ENCODE measurements around the gene ERICH6. TPM values are rescaled to one million over a fixed set of nuclear protein-coding genes. Genes with fewer than 3 reads are reported as not detected.
"Not testable (repeated sequence)": the region's sequence is repeated elsewhere in the genome, so short reads cannot be mapped to it uniquely, and the experiment has no call there.

Gene ERICH6
- total and polyA plus RNA-seq, 9 donors: 0.09 to 0.53 (median 0.40) TPM; not detected in 3

DNA sequence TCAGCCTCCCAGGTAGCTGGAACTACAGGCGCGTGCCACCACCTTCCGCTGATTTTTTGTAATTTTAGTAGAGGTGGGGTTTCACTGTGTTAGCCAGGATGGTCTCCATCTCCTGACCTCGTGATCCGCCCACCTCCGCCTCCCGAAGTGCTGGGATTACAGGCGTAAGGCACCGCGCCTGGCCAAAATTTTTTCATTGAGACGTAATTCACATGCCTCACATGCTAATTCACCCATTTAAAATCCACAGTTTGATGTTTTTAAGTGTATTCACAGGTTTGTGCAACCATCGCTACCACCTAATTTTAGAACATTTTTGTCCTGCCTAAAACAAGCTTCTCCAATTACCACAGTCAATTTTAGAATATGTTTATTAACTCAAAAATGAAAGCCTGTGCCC is 63.5 kb downstream of the ERICH6 start:
- no peaks in the 10 kb centered on the region for H3K27me3 ChIP-seq (ENCODE audit: control insufficient read depth, insufficient read depth, low read length)
- no peaks in the 10 kb centered on the region for H3K4me1 ChIP-seq (ENCODE audit: control insufficient read depth, insufficient read depth, low read length)
- no peak overlapping the region for H3K4me3 ChIP-seq (ENCODE audit: low read length)
- H3K27ac ChIP-seq (ENCODE audit: low read length): no peak overlapping the region
- no peak for DNase-seq
- WGBS (ENCODE audit: insufficient coverage): 97% methylated on average over 6 of the region's 12 CpGs
- H3K36me3 ChIP-seq (ENCODE audit: control insufficient read depth, insufficient read depth, low read length): no peaks in the 10 kb centered on the region
- no peaks in the 10 kb centered on the region for H3K9me3 ChIP-seq (replicated peaks; ENCODE audit: control insufficient read depth, low read depth, low read length)

DNA sequence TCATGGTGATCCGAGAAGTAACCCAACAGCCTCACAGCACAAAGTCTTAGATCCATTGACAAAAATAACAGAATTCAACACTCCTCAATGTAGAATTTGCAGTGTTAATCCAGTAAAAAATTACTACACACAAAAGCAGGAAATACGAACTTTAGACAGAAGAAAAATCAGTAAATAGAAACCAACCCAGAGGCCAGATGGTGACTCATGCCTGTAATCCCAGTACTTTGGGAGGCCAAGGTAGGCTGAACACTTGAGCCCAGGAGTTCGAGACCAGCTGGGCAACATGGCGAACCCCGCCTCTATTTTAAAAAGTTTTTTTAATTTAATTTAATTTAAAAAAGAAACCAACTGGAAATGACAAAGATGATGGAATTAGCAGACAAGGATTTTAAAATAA is 64.5 kb downstream of the ERICH6 start:
- Histone ChIP-seq H3K4me1 (ENCODE audit: control insufficient read depth, insufficient read depth, low read length) (no peaks in the 10 kb centered on the region), H3K27me3 (ENCODE audit: control insufficient read depth, insufficient read depth, low read length) (no peaks in the 10 kb centered on the region), H3K27ac (ENCODE audit: low read length) (no peak overlapping the region), H3K36me3 (ENCODE audit: control insufficient read depth, insufficient read depth, low read length) (no peaks in the 10 kb centered on the region), H3K4me3 (ENCODE audit: low read length) (no peak overlapping the region), H3K9me3 (replicated peaks; ENCODE audit: control insufficient read depth, low read depth, low read length) (no peaks in the 10 kb centered on the region)
- 67% methylated on average over 1 of the region's 5 CpGs for WGBS (ENCODE audit: insufficient coverage)
- no peak for DNase-seq

DNA sequence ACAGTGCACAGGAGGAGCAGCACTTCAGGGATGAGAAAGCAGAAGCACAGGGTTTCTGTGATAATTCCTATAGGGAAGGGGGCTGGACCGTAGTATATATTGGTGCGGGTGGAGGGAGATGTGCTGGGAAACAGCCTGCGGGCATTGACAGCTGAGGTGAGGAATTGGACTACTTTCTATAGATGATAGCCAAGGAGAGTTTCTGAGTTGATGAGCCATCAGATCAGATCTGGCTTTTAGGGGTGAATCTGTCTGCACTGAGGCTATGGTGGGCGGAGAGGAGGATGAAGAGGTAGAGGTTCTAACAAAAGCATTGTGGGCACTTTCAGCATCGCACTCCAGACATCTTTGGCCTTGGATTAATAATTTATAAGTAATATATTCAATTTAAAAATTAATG is 67.5 kb downstream of the ERICH6 start:
- Histone ChIP-seq H3K36me3 (ENCODE audit: control insufficient read depth, insufficient read depth, low read length) (peaks cover 4% of the 10 kb centered on the region), H3K9me3 (replicated peaks; ENCODE audit: control insufficient read depth, low read depth, low read length) (no peaks in the 10 kb centered on the region), H3K27me3 (ENCODE audit: control insufficient read depth, insufficient read depth, low read length) (no peaks in the 10 kb centered on the region), H3K4me1 (ENCODE audit: control insufficient read depth, insufficient read depth, low read length) (no peaks in the 10 kb centered on the region), H3K27ac (ENCODE audit: low read length) (no peak overlapping the region), H3K4me3 (ENCODE audit: low read length) (no peak overlapping the region)
- DNase-seq: no peak
- WGBS (ENCODE audit: insufficient coverage): 100% methylated on average over 1 of the region's 5 CpGs

DNA sequence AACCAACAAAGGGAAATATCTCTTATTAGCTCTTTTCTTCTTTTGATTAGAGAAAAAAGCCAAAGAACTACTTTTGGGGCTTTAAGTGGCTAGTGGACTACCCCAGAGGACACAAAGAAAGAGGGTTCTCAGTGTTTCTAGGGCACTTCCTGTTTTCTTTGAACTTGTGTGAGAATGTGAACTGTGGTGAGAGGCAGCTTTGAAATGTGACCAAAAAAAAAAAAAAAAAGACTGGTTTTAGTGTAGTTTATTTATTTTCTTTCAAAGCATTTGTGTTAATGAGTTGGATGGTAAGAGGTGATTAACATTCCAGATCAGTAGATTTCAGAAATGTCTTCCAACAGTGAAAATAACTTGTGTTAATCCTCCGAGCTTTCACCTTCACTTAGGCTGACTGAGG is 68.2 kb downstream of the ERICH6 start:
- no peak overlapping the region for H3K27ac ChIP-seq (ENCODE audit: low read length)
- peaks cover 5% of the 10 kb centered on the region for H3K36me3 ChIP-seq (ENCODE audit: control insufficient read depth, insufficient read depth, low read length)
- no peaks in the 10 kb centered on the region for H3K9me3 ChIP-seq (replicated peaks; ENCODE audit: control insufficient read depth, low read depth, low read length)
- H3K27me3 ChIP-seq (ENCODE audit: control insufficient read depth, insufficient read depth, low read length): no peaks in the 10 kb centered on the region
- no CpG with 5 or more reads among the region's 1 CpG for WGBS (ENCODE audit: insufficient coverage)
- H3K4me3 ChIP-seq (ENCODE audit: low read length): no peak overlapping the region
- DNase-seq: peak; percentile 5
- no peaks in the 10 kb centered on the region for H3K4me1 ChIP-seq (ENCODE audit: control insufficient read depth, insufficient read depth, low read length)

DNA sequence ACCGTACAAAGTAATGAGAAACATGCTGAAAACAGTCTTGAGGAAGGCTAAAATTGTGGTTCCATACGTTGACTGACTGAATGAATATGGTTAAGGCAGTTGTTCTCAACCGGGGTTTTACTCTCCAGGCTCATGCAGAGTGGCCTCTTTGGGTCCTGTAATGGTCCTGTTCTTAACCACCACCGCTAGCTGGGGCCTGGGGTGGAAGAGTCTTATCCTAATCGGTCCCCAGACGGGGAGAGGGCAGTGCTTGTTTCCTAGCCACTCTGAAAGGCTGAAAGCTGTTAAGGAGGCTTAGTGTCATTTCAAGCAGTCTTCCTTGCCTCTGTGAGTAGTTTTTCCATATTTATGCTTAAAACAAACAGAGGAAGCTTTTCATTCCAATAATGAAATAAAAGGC is 68.6 kb downstream of the ERICH6 start:
- Histone ChIP-seq H3K4me3 (ENCODE audit: low read length) (no peak overlapping the region), H3K27me3 (ENCODE audit: control insufficient read depth, insufficient read depth, low read length) (no peaks in the 10 kb centered on the region), H3K27ac (ENCODE audit: low read length) (no peak overlapping the region), H3K9me3 (replicated peaks; ENCODE audit: control insufficient read depth, low read depth, low read length) (no peaks in the 10 kb centered on the region), H3K36me3 (ENCODE audit: control insufficient read depth, insufficient read depth, low read length) (peaks cover 6% of the 10 kb centered on the region), H3K4me1 (ENCODE audit: control insufficient read depth, insufficient read depth, low read length) (no peaks in the 10 kb centered on the region)
- no peak for DNase-seq
- WGBS (ENCODE audit: insufficient coverage): no CpG with 5 or more reads among the region's 6 CpGs

DNA sequence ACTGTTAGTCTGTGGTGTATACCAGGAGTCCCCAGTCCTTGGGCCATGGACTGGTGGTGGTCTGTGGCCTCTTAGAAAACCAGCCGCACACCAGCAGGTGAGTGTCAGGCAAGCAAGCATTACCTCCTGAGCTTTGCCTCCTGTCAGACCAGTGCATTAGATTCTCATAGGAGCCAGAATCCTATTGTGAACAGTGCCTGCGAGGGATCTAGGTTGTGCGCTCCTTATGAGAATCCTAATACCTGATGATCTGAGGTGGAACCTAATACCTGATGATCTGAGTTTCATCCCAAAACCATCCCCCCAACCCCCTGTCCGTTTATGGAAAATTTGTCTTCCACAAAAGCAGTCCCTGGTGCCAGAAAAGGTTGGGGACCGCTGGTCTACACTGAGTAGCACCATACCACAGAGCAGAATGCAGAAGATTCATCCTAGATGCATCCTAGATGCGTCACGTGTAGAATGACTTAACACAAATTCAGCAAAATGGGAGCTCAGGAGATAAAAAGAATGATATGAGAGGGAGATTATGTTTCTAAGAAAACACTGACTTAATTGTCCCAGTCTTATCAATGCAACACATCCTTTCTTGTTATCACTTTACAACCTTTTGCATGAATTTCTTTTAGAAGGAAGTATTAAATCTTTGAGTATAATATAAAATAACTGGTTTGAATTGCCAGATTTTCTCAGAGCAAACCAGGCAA is 72.1 kb downstream of the ERICH6 start:
- 100% methylated on average over 3 of the region's 7 CpGs for WGBS (ENCODE audit: insufficient coverage)

DNA sequence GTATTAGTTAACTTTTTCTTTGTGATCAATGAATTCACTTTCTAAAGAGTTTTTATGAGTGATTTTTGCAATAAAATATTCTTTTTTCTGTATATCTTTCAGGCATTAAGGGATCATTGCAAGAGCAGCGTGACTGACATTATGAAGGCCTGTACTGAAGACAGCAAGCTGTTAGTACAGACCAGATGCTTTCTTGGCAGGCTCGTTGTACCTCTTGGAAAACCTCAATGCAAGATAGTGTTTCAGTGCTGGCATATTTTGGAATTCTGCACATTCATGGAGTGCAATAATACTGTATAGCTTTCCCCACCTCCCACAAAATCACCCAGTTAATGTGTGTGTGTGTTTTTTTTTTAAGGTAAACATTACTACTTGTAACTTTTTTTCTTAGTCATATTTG is 76.2 kb downstream of the ERICH6 start:
- peaks cover 10% of the 10 kb centered on the region for H3K36me3 ChIP-seq (ENCODE audit: control insufficient read depth, insufficient read depth, low read length)
- H3K4me1 ChIP-seq (ENCODE audit: control insufficient read depth, insufficient read depth, low read length): no peaks in the 10 kb centered on the region
- WGBS (ENCODE audit: insufficient coverage): 20% methylated on average over 1 of the region's 2 CpGs
- no peaks in the 10 kb centered on the region for H3K9me3 ChIP-seq (replicated peaks; ENCODE audit: control insufficient read depth, low read depth, low read length)
- no peaks in the 10 kb centered on the region for H3K27me3 ChIP-seq (ENCODE audit: control insufficient read depth, insufficient read depth, low read length)
- H3K27ac ChIP-seq (ENCODE audit: low read length): no peak overlapping the region
- H3K4me3 ChIP-seq (ENCODE audit: low read length): no peak overlapping the region
- DNase-seq: peak; percentile 72

More for the DNA sequence above, 72.1 kb downstream of the ERICH6 start:
- no peak overlapping the region for H3K4me3 ChIP-seq (ENCODE audit: low read length)
- H3K27me3 ChIP-seq (ENCODE audit: control insufficient read depth, insufficient read depth, low read length): no peaks in the 10 kb centered on the region
- no peaks in the 10 kb centered on the region for H3K4me1 ChIP-seq (ENCODE audit: control insufficient read depth, insufficient read depth, low read length)
- no peak for DNase-seq
- H3K27ac ChIP-seq (ENCODE audit: low read length): no peak overlapping the region
- peaks cover 6% of the 10 kb centered on the region for H3K36me3 ChIP-seq (ENCODE audit: control insufficient read depth, insufficient read depth, low read length)
- H3K9me3 ChIP-seq (replicated peaks; ENCODE audit: control insufficient read depth, low read depth, low read length): no peaks in the 10 kb centered on the region

DNA sequence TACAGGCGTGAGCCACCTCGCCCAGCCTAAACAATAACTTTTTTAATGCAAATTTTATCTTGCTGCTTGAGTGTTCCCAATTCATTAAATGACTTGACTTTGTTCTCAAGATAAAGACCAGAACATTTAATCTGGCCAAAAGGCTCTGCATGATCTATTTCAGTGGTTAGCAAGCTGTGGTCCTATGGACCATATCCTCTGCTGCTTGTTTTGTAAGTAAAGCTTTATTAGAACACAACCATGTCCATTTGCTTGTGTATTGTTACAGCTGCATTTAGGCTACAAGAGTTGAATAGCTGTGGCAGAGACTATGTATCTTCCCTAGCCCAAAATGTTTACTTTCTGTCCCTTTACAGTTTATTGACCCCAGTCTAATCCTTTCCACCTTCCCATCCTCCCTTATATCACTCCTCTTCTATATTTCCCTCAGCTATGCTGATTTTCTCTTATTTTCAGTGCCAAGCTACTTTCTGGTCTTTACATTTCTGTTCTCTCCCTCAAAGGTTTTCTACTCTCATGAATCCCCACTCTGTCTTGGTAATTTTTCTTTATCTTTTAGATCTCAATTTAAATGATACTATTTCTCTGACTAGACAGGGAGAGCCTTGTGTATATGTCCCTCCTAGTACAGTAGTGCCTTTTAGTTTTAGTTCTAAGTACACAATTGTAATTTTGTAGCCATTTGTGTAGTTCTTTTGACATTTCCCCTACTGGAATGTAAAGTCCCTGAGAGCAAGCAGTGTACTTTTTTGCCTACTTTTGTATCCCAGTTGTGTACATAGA is 77.4 kb downstream of the ERICH6 start:
- 100% methylated on average over 2 of the region's 2 CpGs for WGBS (ENCODE audit: insufficient coverage)

DNA sequence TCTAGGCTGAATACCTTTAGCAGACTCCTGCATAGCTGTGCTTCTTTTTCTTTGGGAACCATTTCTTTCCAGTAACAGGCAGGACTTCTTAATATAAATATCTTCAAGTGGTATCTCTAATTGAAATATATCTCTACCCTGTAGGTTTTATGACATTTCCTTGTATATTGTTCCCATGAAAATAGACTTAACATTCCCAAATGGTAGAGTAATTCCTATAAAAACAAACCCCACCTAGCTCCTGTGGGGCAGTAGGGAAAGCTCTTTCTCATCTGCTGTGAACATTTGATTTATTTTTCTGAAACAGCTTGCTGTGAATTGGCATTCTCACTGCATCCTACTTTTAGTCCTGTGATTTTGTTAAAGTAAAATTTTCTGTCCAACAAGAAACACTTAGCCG is 79.8 kb downstream of the ERICH6 start:
- no peaks in the 10 kb centered on the region for H3K4me1 ChIP-seq (ENCODE audit: control insufficient read depth, insufficient read depth, low read length)
- no peak overlapping the region for H3K4me3 ChIP-seq (ENCODE audit: low read length)

More for the DNA sequence above, 77.4 kb downstream of the ERICH6 start:
- H3K27me3 ChIP-seq (ENCODE audit: control insufficient read depth, insufficient read depth, low read length): no peaks in the 10 kb centered on the region
- H3K36me3 ChIP-seq (ENCODE audit: control insufficient read depth, insufficient read depth, low read length): peaks cover 7% of the 10 kb centered on the region
- no peaks in the 10 kb centered on the region for H3K4me1 ChIP-seq (ENCODE audit: control insufficient read depth, insufficient read depth, low read length)
- no peak overlapping the region for H3K27ac ChIP-seq (ENCODE audit: low read length)
- DNase-seq: no peak
- no peaks in the 10 kb centered on the region for H3K9me3 ChIP-seq (replicated peaks; ENCODE audit: control insufficient read depth, low read depth, low read length)
- H3K4me3 ChIP-seq (ENCODE audit: low read length): no peak overlapping the region

DNA sequence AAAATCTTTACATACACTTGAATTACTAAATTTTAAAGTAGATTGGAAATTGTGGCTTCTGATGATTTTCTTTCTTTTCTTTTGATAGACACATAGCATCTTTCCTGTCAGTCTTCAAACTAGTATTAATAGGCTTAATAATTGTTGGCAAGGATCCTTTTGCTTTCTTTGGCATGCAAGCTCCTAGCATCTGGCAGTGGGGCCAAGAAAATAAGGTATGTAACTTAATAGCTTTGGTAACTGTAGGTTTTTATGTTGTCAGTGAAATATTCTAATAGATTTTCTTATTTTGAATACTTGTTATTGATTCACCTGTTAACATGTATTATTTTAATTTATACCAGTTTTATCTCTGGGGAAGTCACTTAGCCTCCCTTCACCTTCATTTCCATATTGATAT is 80.8 kb downstream of the ERICH6 start:
- not testable (repeated sequence) for DNase-seq
- H3K36me3 ChIP-seq (ENCODE audit: control insufficient read depth, insufficient read depth, low read length): peaks cover 10% of the 10 kb centered on the region

More for the DNA sequence above, 79.8 kb downstream of the ERICH6 start:
- Histone ChIP-seq H3K27ac (ENCODE audit: low read length) (no peak overlapping the region), H3K27me3 (ENCODE audit: control insufficient read depth, insufficient read depth, low read length) (no peaks in the 10 kb centered on the region), H3K36me3 (ENCODE audit: control insufficient read depth, insufficient read depth, low read length) (peaks cover 4% of the 10 kb centered on the region), H3K9me3 (replicated peaks; ENCODE audit: control insufficient read depth, low read depth, low read length) (no peaks in the 10 kb centered on the region)
- DNase-seq: no peak
- no CpG with 5 or more reads among the region's 1 CpG for WGBS (ENCODE audit: insufficient coverage)

More for the DNA sequence above, 80.8 kb downstream of the ERICH6 start:
- not testable (repeated sequence) for H3K9me3 ChIP-seq (replicated peaks; ENCODE audit: control insufficient read depth, low read depth, low read length); H3K27me3 ChIP-seq (ENCODE audit: control insufficient read depth, insufficient read depth, low read length); H3K4me3 ChIP-seq (ENCODE audit: low read length); H3K27ac ChIP-seq (ENCODE audit: low read length); H3K4me1 ChIP-seq (ENCODE audit: control insufficient read depth, insufficient read depth, low read length)
